SK-N-SH treated with all-trans-retinoic acid at 6 μM for 48 hours (cell line): ENCODE data around the gene SMARCA2.

Source experiments
- ATAC-seq: fragments of 200-7000 bp; cut with Tn5 transposase; 3 replicates; pipeline ENCODE4 v1.9.1; 2020; ENCODE audit warnings: mild to moderate bottlenecking, moderate library complexity
- ARNTL ChIP-seq: fragments of 450-650 bp; formaldehyde crosslinking; IDR thresholded peaks from 2 replicates; pipeline ENCODE4 v1.5.0; 2020; ENCODE audit warnings: low read depth, mild to moderate bottlenecking, moderate library complexity, borderline replicate concordance
- BACH2 ChIP-seq: fragments of 250-450 bp; sonication (Bioruptor Pico); IDR thresholded peaks from 2 replicates; pipeline ENCODE4 v1.9.0; 2021; ENCODE audit warnings: mild to moderate bottlenecking, borderline replicate concordance
- CREB5 ChIP-seq: fragments of 250-450 bp; sonication (Bioruptor Pico); IDR thresholded peaks from 2 replicates; pipeline ENCODE4 v1.5.1; 2020; ENCODE audit warnings: low read depth, mild to moderate bottlenecking, moderate library complexity
- CSRNP3 ChIP-seq: fragments of 250-450 bp; sonication (Bioruptor Pico); IDR thresholded peaks from 2 replicates; pipeline ENCODE4 v1.5.1; 2021; ENCODE audit warnings: mild to moderate bottlenecking, moderate library complexity
- ESRRG ChIP-seq: fragments of 250-450 bp; sonication (Bioruptor Pico); IDR thresholded peaks from 2 replicates; pipeline ENCODE4 v1.6.1; 2021; ENCODE audit warnings: mild to moderate bottlenecking
- ISL1 ChIP-seq: fragments of 250-450 bp; sonication (Bioruptor Pico); IDR thresholded peaks from 2 replicates; pipeline ENCODE4 v2.1.2; 2022; ENCODE audit warnings: mild to moderate bottlenecking, moderate library complexity
- OSR1 ChIP-seq: fragments of 250-450 bp; sonication (Bioruptor Pico); IDR thresholded peaks from 2 replicates; pipeline ENCODE4 v1.8.0; 2022; ENCODE audit warnings: moderate library complexity, mild to moderate bottlenecking, inconsistent platforms
- PATZ1 ChIP-seq: fragments of 250-450 bp; sonication (Bioruptor Pico); IDR thresholded peaks from 2 replicates; pipeline ENCODE4 v1.8.0; 2020; ENCODE audit warnings: mild to moderate bottlenecking, moderate library complexity, borderline replicate concordance
- PPARA ChIP-seq: fragments of 250-450 bp; sonication (Bioruptor Pico); IDR thresholded peaks from 2 replicates; pipeline ENCODE4 v1.5.0; 2020; ENCODE audit warnings: mild to moderate bottlenecking, borderline replicate concordance
- RARB ChIP-seq: fragments of 250-450 bp; sonication (Bioruptor Pico); IDR thresholded peaks from 2 replicates; pipeline ENCODE4 v1.8.0; 2021; ENCODE audit warnings: mild to moderate bottlenecking, moderate library complexity
- SNAI2 ChIP-seq: fragments of 250-450 bp; sonication (Bioruptor Pico); IDR thresholded peaks from 2 replicates; pipeline ENCODE4 v1.5.0; 2020; ENCODE audit warnings: mild to moderate bottlenecking, moderate library complexity
- TCF4 ChIP-seq: fragments of 250-450 bp; sonication (Bioruptor Pico); IDR thresholded peaks from 2 replicates; pipeline ENCODE4 v1.8.0; 2021; ENCODE audit warnings: mild to moderate bottlenecking, moderate library complexity, borderline replicate concordance
- TOX ChIP-seq: fragments of 250-450 bp; sonication (Bioruptor Pico); IDR thresholded peaks from 2 replicates; pipeline ENCODE4 v1.8.0; 2021; ENCODE audit warnings: mild to moderate bottlenecking, moderate library complexity, borderline replicate concordance
- ZC3H10 ChIP-seq: fragments of 250-450 bp; sonication (Bioruptor Pico); IDR thresholded peaks from 2 replicates; pipeline ENCODE4 v1.5.1; 2021; ENCODE audit warnings: mild to moderate bottlenecking, moderate library complexity
- ZFP3 ChIP-seq: fragments of 250-450 bp; sonication (Bioruptor Pico); IDR thresholded peaks from 2 replicates; pipeline ENCODE4 v1.5.0; 2020; ENCODE audit warnings: mild to moderate bottlenecking, moderate library complexity
- ZFP30 ChIP-seq: fragments of 450-650 bp; formaldehyde crosslinking; IDR thresholded peaks from 2 replicates; pipeline ENCODE4 v1.5.0; 2022; ENCODE audit warnings: mild to moderate bottlenecking, moderate library complexity
- ZNF565 ChIP-seq: fragments of 450-650 bp; formaldehyde crosslinking; conservative IDR thresholded peaks from 2 replicates; pipeline ENCODE4 v1.5.0; 2020; ENCODE audit warnings: low read depth, mild to moderate bottlenecking, moderate library complexity
- ZNF70 ChIP-seq: fragments of 450-650 bp; formaldehyde crosslinking; IDR thresholded peaks from 2 replicates; pipeline ENCODE4 v1.5.0; 2020; ENCODE audit warnings: mild to moderate bottlenecking, moderate library complexity
- ZNF8 ChIP-seq: fragments of 450-650 bp; formaldehyde crosslinking; IDR thresholded peaks from 2 replicates; pipeline ENCODE4 v1.5.0; 2020; ENCODE audit warnings: mild to moderate bottlenecking, moderate library complexity
- TF ChIP-seq, protein P1 (sequence below): fragments of 250-450 bp; sonication (Bioruptor Pico); IDR thresholded peaks from 2 replicates; pipeline ENCODE4 v1.5.0; 2020; ENCODE audit warnings: mild to moderate bottlenecking, moderate library complexity

Gene SMARCA2

DNA sequence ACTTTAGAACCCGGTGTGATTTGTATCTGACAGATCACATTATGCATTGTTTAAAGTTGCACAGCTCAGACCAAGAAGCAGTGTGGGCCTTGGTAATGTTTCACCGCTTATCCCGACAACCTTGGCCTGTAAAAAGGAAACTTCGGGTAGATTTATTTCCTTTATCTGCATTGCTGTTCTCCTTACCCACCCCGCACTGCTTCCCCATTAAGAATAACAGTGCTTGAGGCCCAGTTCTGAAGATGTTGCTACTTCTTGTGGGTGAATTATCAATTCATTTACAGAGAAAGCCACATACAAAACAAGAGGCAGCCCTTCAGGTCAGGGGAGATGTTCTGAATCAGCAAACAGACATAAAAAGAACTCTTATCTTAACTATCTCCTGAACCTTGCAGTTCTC is 8.4 kb downstream of the SMARCA2 start:
- TF ChIP-seq ZNF565 (CRISPR knock-in tag) = no peak
- no peak for TF ChIP-seq CSRNP3 (CRISPR knock-in tag)
- TF ChIP-seq, protein P1, sequence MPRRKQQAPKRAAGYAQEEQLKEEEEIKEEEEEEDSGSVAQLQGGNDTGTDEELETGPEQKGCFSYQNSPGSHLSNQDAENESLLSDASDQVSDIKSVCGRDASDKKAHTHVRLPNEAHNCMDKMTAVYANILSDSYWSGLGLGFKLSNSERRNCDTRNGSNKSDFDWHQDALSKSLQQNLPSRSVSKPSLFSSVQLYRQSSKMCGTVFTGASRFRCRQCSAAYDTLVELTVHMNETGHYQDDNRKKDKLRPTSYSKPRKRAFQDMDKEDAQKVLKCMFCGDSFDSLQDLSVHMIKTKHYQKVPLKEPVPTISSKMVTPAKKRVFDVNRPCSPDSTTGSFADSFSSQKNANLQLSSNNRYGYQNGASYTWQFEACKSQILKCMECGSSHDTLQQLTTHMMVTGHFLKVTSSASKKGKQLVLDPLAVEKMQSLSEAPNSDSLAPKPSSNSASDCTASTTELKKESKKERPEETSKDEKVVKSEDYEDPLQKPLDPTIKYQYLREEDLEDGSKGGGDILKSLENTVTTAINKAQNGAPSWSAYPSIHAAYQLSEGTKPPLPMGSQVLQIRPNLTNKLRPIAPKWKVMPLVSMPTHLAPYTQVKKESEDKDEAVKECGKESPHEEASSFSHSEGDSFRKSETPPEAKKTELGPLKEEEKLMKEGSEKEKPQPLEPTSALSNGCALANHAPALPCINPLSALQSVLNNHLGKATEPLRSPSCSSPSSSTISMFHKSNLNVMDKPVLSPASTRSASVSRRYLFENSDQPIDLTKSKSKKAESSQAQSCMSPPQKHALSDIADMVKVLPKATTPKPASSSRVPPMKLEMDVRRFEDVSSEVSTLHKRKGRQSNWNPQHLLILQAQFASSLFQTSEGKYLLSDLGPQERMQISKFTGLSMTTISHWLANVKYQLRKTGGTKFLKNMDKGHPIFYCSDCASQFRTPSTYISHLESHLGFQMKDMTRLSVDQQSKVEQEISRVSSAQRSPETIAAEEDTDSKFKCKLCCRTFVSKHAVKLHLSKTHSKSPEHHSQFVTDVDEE (CRISPR knock-in tag) = no peak
- no peak for TF ChIP-seq SNAI2
- no peak for TF ChIP-seq ZC3H10 (CRISPR knock-in tag)
- no peak for ATAC-seq

GRCh38 chr9:2024888-2025782 is 10.0 kb downstream of the SMARCA2 start:
- no peak for TF ChIP-seq SNAI2
- no peak for TF ChIP-seq TOX (CRISPR knock-in tag)
- TF ChIP-seq OSR1 (CRISPR knock-in tag) = no peak
- TF ChIP-seq PATZ1 (CRISPR knock-in tag) = no peak
- TF ChIP-seq ZNF70 (CRISPR knock-in tag) = no peak
- no peak for TF ChIP-seq ARNTL (CRISPR knock-in tag)
- TF ChIP-seq PPARA = no peak
- TF ChIP-seq ZC3H10 (CRISPR knock-in tag) = no peak
- no peak for TF ChIP-seq BACH2 (CRISPR knock-in tag)
- TF ChIP-seq ZNF8 (CRISPR knock-in tag) = no peak
- TF ChIP-seq ZFP30 (CRISPR knock-in tag) = no peak
- TF ChIP-seq ISL1 (CRISPR knock-in tag) = no peak
- no peak for TF ChIP-seq TCF4 (CRISPR knock-in tag)
- no peak for ATAC-seq

GRCh38 chr9:2026220-2026997 is 11.3 kb downstream of the SMARCA2 start:
- TF ChIP-seq ZNF70 (CRISPR knock-in tag) = no peak
- TF ChIP-seq ZNF565 (CRISPR knock-in tag) = no peak
- no peak for TF ChIP-seq TOX (CRISPR knock-in tag)
- TF ChIP-seq PPARA = no peak
- TF ChIP-seq RARB (CRISPR knock-in tag) = no peak
- TF ChIP-seq ZC3H10 (CRISPR knock-in tag) = no peak
- no peak for TF ChIP-seq ZFP3 (CRISPR knock-in tag)
- TF ChIP-seq ARNTL (CRISPR knock-in tag) = no peak
- no peak for TF ChIP-seq ZNF8 (CRISPR knock-in tag)
- no peak for TF ChIP-seq ESRRG (CRISPR knock-in tag)
- no peak for TF ChIP-seq CREB5 (CRISPR knock-in tag)
- TF ChIP-seq PATZ1 (CRISPR knock-in tag) = no peak
- no peak for TF ChIP-seq ZFP30 (CRISPR knock-in tag)
- TF ChIP-seq, all 23 proteins: peak for 0
- no peak for ATAC-seq
